HG03342 (cell line): ENCODE measurements around the gene PSTPIP2.
"Not testable (repeated sequence)": the region's sequence is repeated elsewhere in the genome, so short reads cannot be mapped to it uniquely, and the experiment has no call there.

ENCODE experiments used
- ATAC-seq: cut with Tn5 transposase; IDR thresholded peaks from one replicate; pipeline ENCODE4 v1.9.1; 2021; ENCODE audit warnings: mild to moderate bottlenecking, moderate library complexity; ENCODE audit not compliant: unreplicated experiment

The PSTPIP2 gene

GRCh38 chr18:46070815-46071652, 1.0 kb downstream of the PSTPIP2 start:
- peak; percentile 10 for ATAC-seq

GRCh38 chr18:46070232-46070631, 1.8 kb downstream of the PSTPIP2 start:
- no peak for ATAC-seq

DNA sequence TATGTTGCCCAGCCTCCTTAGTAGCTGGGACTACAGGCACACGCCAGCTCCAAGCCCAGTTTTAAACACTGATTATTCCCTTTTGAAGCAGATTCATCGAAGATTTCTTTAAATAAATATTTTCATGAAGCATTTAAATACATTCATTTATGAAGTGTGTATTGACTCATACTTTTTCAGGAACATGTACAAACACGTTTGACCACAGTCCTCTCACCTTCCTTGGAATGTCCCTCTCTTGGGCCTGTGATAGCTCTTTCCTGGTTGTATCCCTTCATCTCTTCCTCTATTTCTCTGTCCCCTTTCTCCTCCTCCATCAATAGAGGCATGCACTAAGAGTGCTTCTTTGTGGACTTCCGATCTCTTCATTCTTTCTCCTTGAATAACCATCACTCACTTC, 2.5 kb downstream of the PSTPIP2 start:
- no peak for ATAC-seq

- ATAC-seq, result no peak
Observed at GRCh38 chr18:46068763-46069162, 3.3 kb downstream of the PSTPIP2 start.

GRCh38 chr18:46067438-46068007, 4.5 kb downstream of the PSTPIP2 start:
- no peak for ATAC-seq

- ATAC-seq, result no peak
Observed at GRCh38 chr18:46062781-46063180, 9.3 kb downstream of the PSTPIP2 start.

GRCh38 chr18:46061796-46062195, 10.3 kb downstream of the PSTPIP2 start:
- no peak for ATAC-seq

DNA sequence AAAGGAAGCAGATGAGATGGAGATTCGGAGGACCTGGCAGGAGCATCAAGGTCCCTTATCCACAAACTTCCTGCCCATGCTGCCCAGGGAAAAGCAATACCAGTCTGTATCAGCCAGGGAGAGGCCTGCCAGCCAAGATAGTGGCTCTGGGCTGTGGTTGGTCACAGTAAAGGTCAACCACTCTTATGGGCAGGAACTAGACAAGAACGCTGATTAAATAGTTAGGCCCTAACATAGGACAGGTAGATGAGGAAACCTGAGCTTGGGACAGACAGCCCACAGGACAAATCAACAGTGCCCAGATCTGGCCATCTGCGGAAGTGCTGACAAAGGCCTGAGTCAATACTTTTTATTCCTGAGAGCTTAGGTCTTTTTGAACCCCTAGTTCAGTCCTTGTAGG, 10.7 kb downstream of the PSTPIP2 start:
- ATAC-seq, result no peak

GRCh38 chr18:46060359-46060841, 11.7 kb downstream of the PSTPIP2 start:
- no peak for ATAC-seq

GRCh38 chr18:46055838-46056230, 16.2 kb downstream of the PSTPIP2 start:
- ATAC-seq, result no peak

GRCh38 chr18:46054956-46055837, 16.9 kb downstream of the PSTPIP2 start:
- ATAC-seq, result no peak

- ATAC-seq, result no peak
Observed at GRCh38 chr18:46053368-46054095, 18.5 kb downstream of the PSTPIP2 start.

GRCh38 chr18:46051731-46052461, 20.2 kb downstream of the PSTPIP2 start:
- no peak for ATAC-seq

DNA sequence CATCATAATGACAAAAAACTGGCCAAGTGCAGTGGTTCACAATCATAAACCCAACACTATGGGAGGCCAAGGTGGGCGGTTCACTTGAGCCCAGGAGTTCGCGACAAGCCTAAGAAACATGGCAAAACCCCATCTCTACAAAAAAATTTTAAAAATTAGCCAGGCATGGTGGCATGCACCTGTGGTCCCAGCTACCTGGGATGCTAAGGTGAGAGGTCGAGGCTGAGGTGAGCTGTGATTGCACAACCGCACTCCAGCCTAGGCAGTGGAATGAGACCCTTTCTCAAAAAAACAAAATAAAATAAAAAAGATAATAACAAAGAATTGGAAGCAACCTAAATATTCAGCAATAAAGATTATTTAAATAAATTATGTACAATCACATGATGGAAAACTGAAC, 21.8 kb downstream of the PSTPIP2 start:
- no peak for ATAC-seq

- ATAC-seq, result no peak
Observed at GRCh38 chr18:46048641-46049040, 23.4 kb downstream of the PSTPIP2 start.

DNA sequence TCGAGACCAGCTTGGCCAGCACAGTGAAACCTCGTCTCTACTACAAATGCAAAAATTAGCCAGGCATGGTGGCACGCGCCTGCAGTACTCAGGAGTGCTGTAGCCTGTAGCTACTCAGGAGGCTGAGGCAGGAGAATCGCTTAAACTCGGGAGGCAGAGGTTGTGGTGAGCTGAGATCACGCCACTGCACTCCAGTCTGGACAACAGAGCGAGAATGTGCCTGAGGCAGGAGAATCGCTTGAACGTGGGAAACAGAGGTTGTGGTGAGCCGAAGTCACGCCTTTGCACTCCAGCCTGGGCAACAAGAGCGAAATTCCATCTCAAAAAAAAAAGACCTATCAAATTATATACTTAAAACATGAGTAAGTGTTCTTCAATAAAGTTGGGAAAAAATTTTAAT, 24.7 kb downstream of the PSTPIP2 start:
- not testable (repeated sequence) for ATAC-seq

- ATAC-seq, result no peak
Observed at GRCh38 chr18:46046688-46047087, 25.4 kb downstream of the PSTPIP2 start.

DNA sequence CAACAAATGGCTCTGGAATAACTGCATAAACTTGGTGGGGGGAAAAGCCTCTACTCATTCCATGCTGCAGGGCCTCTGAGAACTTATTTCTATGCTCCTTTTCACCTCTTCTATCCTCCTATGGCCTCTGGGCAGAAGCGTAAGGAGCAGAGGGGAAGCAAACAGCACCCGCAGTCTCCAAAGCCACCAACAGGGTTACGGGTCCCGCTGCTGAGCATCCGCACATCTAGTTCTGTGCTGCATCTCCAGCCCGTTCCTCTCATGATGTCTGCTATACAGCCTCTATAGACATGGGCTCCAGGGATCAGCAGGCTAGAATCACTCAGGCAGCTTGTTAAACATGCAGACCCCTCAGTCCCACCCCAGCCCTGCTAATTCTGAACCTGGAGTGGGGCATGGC, 25.9 kb downstream of the PSTPIP2 start:
- ATAC-seq, result no peak

DNA sequence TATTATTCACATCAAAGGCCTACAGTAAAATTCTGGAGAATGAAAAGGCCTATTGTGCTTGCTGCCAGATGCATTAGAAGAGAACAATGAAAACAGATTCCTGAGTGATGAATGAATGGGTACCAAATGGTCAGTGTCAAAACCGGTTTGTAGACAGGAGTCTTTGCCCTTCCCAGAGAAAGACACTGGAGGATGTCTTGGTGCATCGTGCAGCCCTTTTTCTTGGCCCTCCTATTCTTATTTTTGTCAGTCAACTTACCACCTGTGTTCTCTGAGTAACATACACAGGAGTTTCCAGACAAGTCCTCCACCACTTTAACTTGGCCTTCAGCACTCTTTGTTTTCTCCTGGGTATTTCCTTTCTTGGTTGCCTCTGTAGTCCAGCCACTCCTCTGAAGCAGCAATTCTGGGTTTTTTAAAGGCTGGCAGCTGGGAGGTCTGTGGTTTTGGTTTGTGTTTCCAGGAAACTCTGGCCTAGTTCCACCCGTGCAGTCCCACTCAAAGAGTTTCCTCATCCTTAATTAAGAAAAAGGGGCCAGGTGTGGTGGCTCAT, 29.4 kb downstream of the PSTPIP2 start:
- no peak for ATAC-seq

GRCh38 chr18:46040747-46041104, 31.3 kb downstream of the PSTPIP2 start:
- no peak for ATAC-seq
